Brain microvascular endothelial cell (primary cell): ENCODE data around the gene ADAMTSL4.
A peak's percentile ranks its signal among the peaks of the same experiment; 100 is the strongest.
"Not testable (repeated sequence)": the region's sequence is repeated elsewhere in the genome, so short reads cannot be mapped to it uniquely, and the experiment has no call there.

ENCODE experiments used
- DNase-seq: peaks from one replicate; pipeline ENCODE4 v3.0.0-alpha.2; 2020
- H3K27ac ChIP-seq: fragments of 250-450 bp; sonication (Bioruptor Pico); 2 replicates; pipeline ENCODE4 v1.5.1; 2020; ENCODE audit warnings: mild to moderate bottlenecking, moderate library complexity
- H3K27me3 ChIP-seq: fragments of 250-450 bp; sonication (Bioruptor Pico); replicated peaks from 2 replicates; pipeline ENCODE4 v1.5.1; 2020; ENCODE audit warnings: mild to moderate bottlenecking
- H3K36me3 ChIP-seq: fragments of 250-450 bp; sonication (Bioruptor Pico); replicated peaks from 2 replicates; pipeline ENCODE4 v1.5.1; 2020; ENCODE audit warnings: mild to moderate bottlenecking
- H3K4me3 ChIP-seq: 2 replicates; pipeline ENCODE4 v1.5.1; 2011; ENCODE audit warnings: low read depth, mild to moderate bottlenecking, control low read depth, low read length, moderate library complexity
- CTCF ChIP-seq: IDR thresholded peaks from 2 replicates; pipeline ENCODE4 v1.5.1; 2011; ENCODE audit warnings: low read depth, mild to moderate bottlenecking, moderate library complexity, low read length, control low read depth, inconsistent platforms; ENCODE audit errors: missing control alignments
- in situ Hi-C: cut with HindIII; loops from 2 replicates; pipeline ENCODE4 v1.10.0; 2017; ENCODE audit warnings: low sequenced_read_pairs, low pct_ligation_motif_present

ADAMTSL4 gene

GRCh38 chr1:150566589-150567340 is 17.6 kb downstream of the ADAMTSL4 start:
- H3K27ac ChIP-seq = peak overlapping the region; percentile 99
- DNase-seq = no peak
- H3K27me3 ChIP-seq = no peaks in the 10 kb centered on the region
- in situ Hi-C loops = no loop called here
- no peak overlapping the region for H3K4me3 ChIP-seq
- TF ChIP-seq CTCF = no peak
- H3K36me3 ChIP-seq = peaks cover 6% of the 10 kb centered on the region

- no peaks in the 10 kb centered on the region for H3K27me3 ChIP-seq
- TF ChIP-seq CTCF = no peak
- DNase-seq = no peak
- peak overlapping the region; percentile 22 for H3K4me3 ChIP-seq
- peak overlapping the region; percentile 99 for H3K27ac ChIP-seq
- in situ Hi-C loops = no loop called here
- H3K36me3 ChIP-seq = peaks cover 12% of the 10 kb centered on the region
Observed at GRCh38 chr1:150567341-150567716, 18.1 kb downstream of the ADAMTSL4 start.

GRCh38 chr1:150567717-150568593 is 18.7 kb downstream of the ADAMTSL4 start:
- in situ Hi-C loops = no loop called here
- peak; percentile 97 for DNase-seq

GRCh38 chr1:150568594-150568966 is 19.4 kb downstream of the ADAMTSL4 start:
- Histone ChIP-seq H3K36me3 (peaks cover 24% of the 10 kb centered on the region), H3K27ac (peak overlapping the region; percentile 99), H3K27me3 (no peaks in the 10 kb centered on the region), H3K4me3 (no peak overlapping the region)
- in situ Hi-C loops = no loop called here
- no peak for DNase-seq
- TF ChIP-seq CTCF = no peak

More at GRCh38 chr1:150567717-150568593, 18.7 kb downstream of the ADAMTSL4 start:
- Histone ChIP-seq H3K36me3 (peaks cover 18% of the 10 kb centered on the region), H3K27me3 (no peaks in the 10 kb centered on the region), H3K4me3 (peak overlapping the region; percentile 22), H3K27ac (peak overlapping the region; percentile 99)
- TF ChIP-seq CTCF = no peak

- Histone ChIP-seq H3K27me3 (no peaks in the 10 kb centered on the region), H3K27ac (peak overlapping the region; percentile 99), H3K36me3 (peaks cover 68% of the 10 kb centered on the region), H3K4me3 (no peak overlapping the region)
- DNase-seq = no peak
- in situ Hi-C loops = no loop called here
- TF ChIP-seq CTCF = no peak
Observed at GRCh38 chr1:150572918-150573647, 23.9 kb downstream of the ADAMTSL4 start.

GRCh38 chr1:150573648-150574071 is 24.5 kb downstream of the ADAMTSL4 start:
- Histone ChIP-seq H3K4me3 (peak overlapping the region; percentile 23), H3K36me3 (peaks cover 74% of the 10 kb centered on the region), H3K27ac (peak overlapping the region; percentile 99)
- DNase-seq, in situ Hi-C loops, H3K27me3 ChIP-seq: not testable (repeated sequence)
